Stimulated activated CD4-positive, alpha-beta T cell treated with anti-CD3 and anti-CD28 coated beads, Interleukin-4, amount 100 ng/mL, for 24 hours (primary cell): ENCODE measurements around the gene USP48.
"Not testable (repeated sequence)": the region's sequence is repeated elsewhere in the genome, so short reads cannot be mapped to it uniquely, and the experiment has no call there.

Experiments used
- DNase-seq: peaks from one replicate; pipeline ENCODE4 v3.0.0-alpha.2; 2020

USP48 gene

GRCh38 chr1:21771672-21772071 lies 11.3 kb downstream of the USP48 start:
- DNase-seq = not testable (repeated sequence)

GRCh38 chr1:21770602-21771001 lies 12.3 kb downstream of the USP48 start:
- not testable (repeated sequence) for DNase-seq

- no peak for DNase-seq
Observed at GRCh38 chr1:21770201-21770600, 12.7 kb downstream of the USP48 start.

- DNase-seq = not testable (repeated sequence)
Observed at GRCh38 chr1:21767106-21767505, 15.8 kb downstream of the USP48 start.

- DNase-seq = no peak
Observed at GRCh38 chr1:21766210-21766609, 16.7 kb downstream of the USP48 start.

- no peak for DNase-seq
Observed at GRCh38 chr1:21764615-21765423, 18.1 kb downstream of the USP48 start.

- no peak for DNase-seq
Observed at GRCh38 chr1:21763694-21764419, 19.1 kb downstream of the USP48 start.

GRCh38 chr1:21763236-21763635 lies 19.7 kb downstream of the USP48 start:
- DNase-seq = no peak

GRCh38 chr1:21762022-21762404 lies 20.9 kb downstream of the USP48 start:
- DNase-seq = no peak

GRCh38 chr1:21761052-21761451 lies 21.9 kb downstream of the USP48 start:
- DNase-seq = no peak

- no peak for DNase-seq
Observed at GRCh38 chr1:21759818-21760217, 23.1 kb downstream of the USP48 start.

GRCh38 chr1:21759182-21759581 lies 23.8 kb downstream of the USP48 start:
- DNase-seq = no peak

- no peak for DNase-seq
Observed at GRCh38 chr1:21758614-21759013, 24.3 kb downstream of the USP48 start.

GRCh38 chr1:21756393-21757089 lies 26.4 kb downstream of the USP48 start:
- DNase-seq = no peak

GRCh38 chr1:21755067-21755466 lies 27.9 kb downstream of the USP48 start:
- no peak for DNase-seq

- no peak for DNase-seq
Observed at GRCh38 chr1:21754583-21754982, 28.4 kb downstream of the USP48 start.

GRCh38 chr1:21752186-21752585 lies 30.8 kb downstream of the USP48 start:
- DNase-seq = no peak

GRCh38 chr1:21751281-21751680 lies 31.7 kb downstream of the USP48 start:
- no peak for DNase-seq

- DNase-seq = no peak
Observed at GRCh38 chr1:21750841-21751240, 32.1 kb downstream of the USP48 start.

GRCh38 chr1:21749859-21750468 lies 33.0 kb downstream of the USP48 start:
- no peak for DNase-seq

- DNase-seq = no peak
Observed at GRCh38 chr1:21749109-21749508, 33.8 kb downstream of the USP48 start.

- DNase-seq = no peak
Observed at GRCh38 chr1:21743476-21743875, 39.5 kb downstream of the USP48 start.

GRCh38 chr1:21742578-21742977 lies 40.4 kb downstream of the USP48 start:
- no peak for DNase-seq
